NCI-H1436 (cell line): ENCODE results near the gene DEDD2.
"Not testable (repeated sequence)": the region's sequence is repeated elsewhere in the genome, so short reads cannot be mapped to it uniquely, and the experiment has no call there.

Experiments
- DNase-seq: peaks from one replicate; lab custom pipeline; 2025; lab: John Stamatoyannopoulos, UW

DEDD2 gene, protein sequence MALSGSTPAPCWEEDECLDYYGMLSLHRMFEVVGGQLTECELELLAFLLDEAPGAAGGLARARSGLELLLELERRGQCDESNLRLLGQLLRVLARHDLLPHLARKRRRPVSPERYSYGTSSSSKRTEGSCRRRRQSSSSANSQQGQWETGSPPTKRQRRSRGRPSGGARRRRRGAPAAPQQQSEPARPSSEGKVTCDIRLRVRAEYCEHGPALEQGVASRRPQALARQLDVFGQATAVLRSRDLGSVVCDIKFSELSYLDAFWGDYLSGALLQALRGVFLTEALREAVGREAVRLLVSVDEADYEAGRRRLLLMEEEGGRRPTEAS

GRCh38 chr19:42217520-42218437 is at the start of gene DEDD2:
DEDD2 (minus strand) TSS chr19:42217677; CDS start chr19:42217007, 670 bp downstream.
- peak; percentile 95 for DNase-seq

- not testable (repeated sequence) for DNase-seq
These were observed 49.6 kb upstream of the DEDD2 start for GRCh38 chr19:42266928-42267603.

DNA sequence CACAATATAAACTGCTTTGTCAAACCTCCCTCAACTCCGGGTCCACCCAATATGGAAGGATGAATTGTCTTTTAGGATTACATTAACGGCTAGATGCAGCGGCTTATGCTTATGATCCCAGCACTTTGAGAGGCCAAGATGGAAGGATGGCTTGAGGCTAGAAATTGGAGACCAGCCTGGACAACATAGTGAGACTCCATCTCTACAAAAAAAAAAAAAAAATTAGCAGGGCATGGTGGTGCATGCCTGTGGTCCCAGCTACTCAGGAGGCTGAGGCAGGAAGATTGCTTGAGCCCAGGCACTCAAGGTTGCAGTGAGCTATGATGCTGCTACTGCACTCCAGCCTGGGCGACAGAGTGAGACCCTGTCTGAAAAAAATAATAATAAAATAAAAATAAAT is 48.6 kb upstream of the DEDD2 start:
- not testable (repeated sequence) for DNase-seq

DNA sequence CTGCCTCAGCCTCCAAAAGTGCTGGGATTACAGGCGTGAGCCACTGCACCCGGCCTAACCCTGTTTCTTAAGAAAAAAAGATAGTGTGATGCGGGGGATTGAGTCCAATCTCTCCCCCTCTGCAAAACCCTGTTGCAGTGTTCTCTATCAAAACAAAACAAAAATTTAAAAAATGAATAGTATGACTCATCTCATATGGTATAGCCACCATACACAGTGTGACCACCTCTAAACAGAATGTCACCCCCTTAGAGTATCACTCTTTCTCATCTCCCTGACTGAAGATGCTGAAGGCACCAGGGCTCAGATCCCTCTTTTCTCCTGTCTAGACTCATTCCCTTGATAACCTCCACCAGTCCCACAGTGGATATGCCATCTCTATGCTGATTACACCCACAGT is 44.3 kb upstream of the DEDD2 start:
- DNase-seq, result no peak

DNA sequence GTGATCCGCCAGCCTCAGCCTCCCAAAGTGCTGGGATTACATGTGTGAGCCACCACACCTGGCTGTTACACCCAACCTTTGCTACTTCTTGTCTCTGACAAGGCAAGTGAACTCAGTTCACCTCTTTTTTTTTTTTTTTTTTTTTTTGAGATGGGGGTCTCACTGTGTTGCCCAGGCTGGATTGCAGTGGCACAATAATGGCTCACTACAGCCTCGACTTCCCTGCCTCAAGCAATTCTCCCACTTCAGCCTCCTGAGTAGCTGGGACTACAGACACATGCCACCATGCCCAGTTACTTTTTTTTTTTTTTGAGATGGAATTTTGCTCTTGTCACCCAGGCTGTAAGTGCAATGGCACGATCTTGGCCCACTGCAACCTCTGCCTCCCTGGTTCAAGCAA is 40.4 kb upstream of the DEDD2 start:
- DNase-seq, result not testable (repeated sequence)

DNA sequence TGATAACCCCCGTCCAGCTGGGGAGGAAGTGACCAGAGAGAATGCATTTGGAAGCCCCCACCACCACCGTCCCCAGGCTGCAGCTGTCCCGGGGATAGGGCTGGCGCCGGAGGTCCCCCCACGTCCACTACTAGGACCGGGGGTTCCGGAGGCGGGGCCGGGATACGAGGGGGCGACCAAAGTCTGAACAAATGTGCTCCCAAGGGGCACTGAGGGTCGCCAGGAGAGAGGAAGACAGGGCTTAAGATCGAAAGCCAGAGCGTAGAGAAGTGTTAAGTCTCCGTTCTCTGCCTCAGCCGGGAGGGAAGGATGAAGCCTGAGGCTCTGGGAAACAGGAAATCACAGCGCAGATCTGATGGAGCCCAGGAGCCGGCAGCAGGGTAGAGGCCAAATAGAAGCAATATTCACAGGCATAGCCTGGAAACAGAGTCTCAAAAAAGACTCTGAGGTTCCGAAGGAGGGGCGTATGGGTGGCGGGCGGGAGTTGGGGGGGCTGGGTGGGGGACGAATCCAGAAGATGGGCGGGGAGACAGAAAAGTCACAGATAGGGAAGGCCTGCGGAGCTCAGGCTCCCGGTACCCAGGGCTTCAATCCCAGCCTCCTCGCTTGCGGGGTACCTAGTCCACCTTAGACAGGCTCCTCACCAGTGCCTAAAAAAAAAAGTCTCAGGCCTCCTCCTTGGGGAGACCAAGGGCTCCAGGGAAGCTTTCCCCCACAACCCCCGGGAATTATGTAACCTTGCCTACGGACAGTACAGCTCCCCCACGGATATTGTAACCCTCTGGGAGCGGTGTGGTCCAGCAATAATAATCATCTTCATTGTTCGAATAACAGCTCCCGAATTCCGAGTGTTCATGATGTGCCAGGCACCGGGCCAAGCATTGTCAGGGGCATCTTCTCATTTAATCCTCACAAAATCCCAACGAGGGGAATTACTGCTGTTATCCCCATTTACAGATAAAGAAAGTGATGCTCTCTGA is 38.6 kb upstream of the DEDD2 start:
- DNase-seq, result peak; percentile 14

DNA sequence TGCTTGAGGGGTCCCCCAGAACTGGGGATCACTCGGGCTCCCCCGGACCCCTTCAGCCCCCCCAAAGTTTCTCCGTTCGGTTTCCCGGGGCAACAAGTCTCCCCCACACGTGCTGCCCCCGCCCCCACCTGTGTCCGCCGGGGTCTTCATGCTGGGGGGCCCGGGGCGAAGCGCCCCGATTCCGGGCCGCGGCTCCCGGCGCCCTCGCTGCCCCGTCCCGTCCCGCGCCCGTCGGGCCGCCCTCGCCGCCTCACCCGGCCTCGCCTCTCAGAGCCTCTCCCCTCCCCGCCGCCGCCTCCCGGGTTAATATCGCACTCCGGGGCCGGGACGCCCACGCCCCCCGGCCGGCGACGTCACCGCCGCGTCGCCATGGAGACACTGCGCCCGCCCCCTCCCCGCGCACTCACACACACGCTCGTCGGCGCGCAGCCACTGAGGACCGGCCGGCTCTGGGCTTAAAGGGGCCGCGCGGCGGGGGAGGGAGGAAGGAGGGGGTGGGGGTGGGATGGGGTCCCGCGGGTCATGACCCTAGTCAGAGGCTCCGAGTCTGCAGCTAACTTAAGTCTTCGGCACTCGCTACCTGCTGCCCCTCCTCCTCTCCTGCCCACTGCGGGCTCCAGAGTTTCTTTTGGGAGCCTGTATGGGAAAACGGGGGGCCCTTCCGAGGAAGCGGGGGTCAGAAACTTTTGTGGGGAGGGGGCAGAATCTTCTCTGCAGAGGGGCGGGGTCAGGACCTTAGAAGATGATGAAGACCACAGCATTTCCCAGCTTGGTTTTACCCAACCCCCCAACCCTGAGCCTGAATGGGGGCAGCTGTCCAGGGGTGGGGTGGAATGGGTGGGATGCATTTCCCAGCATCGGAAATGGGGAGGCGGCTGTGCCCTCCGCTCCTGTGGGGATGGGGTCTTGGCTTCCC is 37.6 kb upstream of the DEDD2 start, which contains the start of gene ERF:
ERF (minus strand) TSS at position 279 of the 916 bp plus-strand sequence; CDS start at position 150, 129 bp downstream.
- peak; percentile 86 for DNase-seq

GRCh38 chr19:42254089-42254849 is 36.8 kb upstream of the DEDD2 start:
- peak; percentile 23 for DNase-seq

DNA sequence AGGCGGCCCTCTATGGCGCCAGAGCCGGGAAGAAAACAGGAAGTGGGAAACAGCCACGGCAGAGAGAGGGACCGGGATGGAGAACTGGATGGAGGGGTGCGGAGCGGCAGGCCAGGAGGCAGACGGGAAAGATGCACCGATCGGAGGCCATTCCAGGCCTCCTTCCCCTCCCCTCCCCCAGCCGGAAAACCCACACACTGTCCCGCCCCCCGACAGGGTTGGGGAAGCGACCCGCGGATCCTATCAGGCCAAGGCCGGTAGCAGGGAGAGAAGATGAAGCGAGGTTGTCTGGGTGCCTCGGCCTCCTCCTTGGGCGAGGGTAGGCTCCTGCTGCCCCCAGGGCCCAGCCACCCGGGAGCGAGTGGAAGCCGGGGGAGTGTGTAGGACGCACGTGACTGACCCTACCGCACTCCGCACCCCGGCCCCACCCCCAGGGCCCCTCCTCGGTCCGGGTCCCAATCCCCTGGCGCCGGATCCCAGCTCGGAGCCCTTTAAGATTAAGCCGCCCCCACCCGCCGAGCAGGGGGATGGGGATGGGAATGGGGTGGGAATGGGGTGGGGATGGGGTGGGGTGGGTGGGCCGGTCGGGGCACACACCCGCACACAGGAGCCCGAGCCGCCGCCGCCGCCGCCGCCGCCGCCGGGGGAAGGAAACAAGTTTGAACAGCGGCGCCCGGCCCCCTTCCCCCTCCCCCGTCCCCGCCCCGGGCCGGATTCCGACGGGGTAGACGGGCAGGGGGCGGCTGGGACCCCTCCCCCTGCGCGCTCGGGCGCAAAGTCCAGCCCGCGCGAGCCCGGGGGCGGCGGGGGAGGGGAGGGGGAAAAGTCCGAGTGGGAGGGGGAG is 36.0 kb upstream of the DEDD2 start:
- no peak for DNase-seq

- no peak for DNase-seq
These were observed 35.1 kb upstream of the DEDD2 start for GRCh38 chr19:42252365-42253244.

GRCh38 chr19:42251572-42252358 is 34.3 kb upstream of the DEDD2 start:
- no peak for DNase-seq

DNA sequence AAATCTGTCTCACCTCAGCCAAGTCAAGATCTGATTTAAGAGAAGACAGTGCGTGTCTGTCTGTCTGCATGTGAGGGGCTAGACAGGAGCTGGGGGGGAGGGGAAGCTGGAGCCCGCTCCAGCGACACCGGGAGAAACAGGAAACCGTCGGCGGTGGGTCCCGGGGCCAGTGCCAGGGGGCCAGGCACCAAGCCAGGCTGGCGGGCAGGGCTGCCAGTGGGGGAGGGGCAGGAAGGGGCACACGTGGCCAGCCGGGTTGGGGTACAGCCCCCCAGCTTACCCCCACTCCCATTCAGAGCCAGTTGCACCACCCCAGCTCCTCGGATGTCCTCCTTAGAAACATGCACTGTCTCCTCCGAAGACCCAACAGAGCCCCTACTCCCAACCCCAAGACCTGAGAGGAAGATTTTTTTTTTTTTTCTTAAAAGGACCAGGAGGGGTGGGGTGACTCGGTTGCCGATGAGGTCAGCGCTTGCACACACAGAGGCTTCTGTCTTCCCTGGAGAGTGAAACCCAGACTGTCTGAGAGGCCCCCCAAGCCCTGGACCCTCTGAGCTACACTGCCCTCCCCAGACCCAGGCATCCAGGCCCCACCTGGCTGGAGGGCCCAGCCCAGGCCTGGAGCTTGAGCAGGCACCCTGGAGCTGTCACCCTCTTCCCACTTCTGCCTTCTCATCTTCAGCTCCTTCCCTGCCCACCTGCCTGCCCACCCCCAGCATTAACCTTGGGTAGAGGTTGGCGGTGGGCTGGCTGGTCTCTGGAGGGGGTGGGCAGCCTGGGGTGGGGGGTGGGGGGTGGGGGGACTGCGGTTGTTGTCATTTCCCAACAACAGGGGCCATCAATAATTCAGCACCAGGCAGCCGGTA is 33.4 kb upstream of the DEDD2 start:
- DNase-seq, result no peak

DNA sequence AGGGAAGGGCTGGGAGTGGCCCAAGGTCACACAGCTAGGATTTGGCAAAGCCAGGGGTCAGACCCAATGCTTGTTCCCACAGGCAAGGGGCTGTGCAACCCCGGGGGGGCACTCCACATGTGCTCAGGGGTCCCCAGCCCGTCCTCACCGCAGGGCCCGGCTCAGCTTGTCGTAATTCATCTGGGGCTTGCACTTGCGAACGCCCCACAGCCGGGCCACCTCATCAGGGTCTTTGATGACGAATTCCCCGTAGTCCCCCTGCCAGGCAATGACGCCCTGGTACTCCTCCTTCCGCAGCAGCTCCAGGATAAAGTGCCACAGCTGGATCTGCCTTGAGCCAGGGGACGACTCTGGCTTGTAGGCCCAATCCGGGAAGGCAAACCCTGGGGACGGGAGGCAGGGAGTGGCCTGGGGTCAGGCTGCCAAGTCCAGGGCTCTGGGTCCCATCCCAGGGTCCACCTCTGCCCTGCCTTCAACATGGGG is 32.7 kb upstream of the DEDD2 start:
- DNase-seq, result no peak

- DNase-seq, result no peak
These were observed 32.3 kb upstream of the DEDD2 start for GRCh38 chr19:42249769-42250168.

GRCh38 chr19:42249149-42249750 is 31.8 kb upstream of the DEDD2 start:
- no peak for DNase-seq
